ENCODE results near the gene GARIN5B. TPM values are rescaled to one million over a fixed set of nuclear protein-coding genes. Genes with fewer than 3 reads are reported as not detected.

Gene GARIN5B
- total and polyA plus RNA-seq, 2 of the 8 experiments (the other 6 are each of a cell fraction or from before 2014, with no cell fraction given): 0.03 TPM; not detected in 1

DNA sequence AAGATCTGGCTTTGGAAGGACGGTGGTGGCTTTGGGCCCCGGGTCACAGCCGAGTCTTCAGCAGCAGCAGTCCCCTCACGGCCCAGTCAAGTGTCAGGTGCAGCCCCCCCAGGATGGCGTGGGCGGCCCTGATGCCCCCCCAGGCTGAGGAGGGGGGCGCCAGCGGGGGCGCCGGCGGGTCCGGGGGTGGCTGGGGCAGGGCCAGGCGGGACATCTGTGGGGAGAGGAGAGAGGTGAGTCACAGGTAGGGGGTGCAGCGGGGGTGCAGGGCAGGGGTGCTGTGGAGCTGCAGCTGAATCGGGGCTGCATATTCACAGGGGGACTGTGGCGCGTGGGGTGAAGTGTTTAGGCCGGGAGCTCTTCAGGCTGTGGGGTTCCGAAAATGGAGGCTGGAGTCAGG is 2.9 kb upstream of the GARIN5B start:
- FAIRE-seq: no peak

More for the DNA sequence above, 2.9 kb upstream of the GARIN5B start:
- no peak overlapping the region for H2AK5ac ChIP-seq (ENCODE audit: low read depth, low read length)
- H3K79me2 ChIP-seq (ENCODE audit: control insufficient read depth in 1 of 2, insufficient read depth in 2 of 2, low read length in 2 of 2): no peaks in the 10 kb centered on the region
- TF ChIP-seq ASH2L (IDR thresholded peaks at IDR 0.05; ENCODE audit: low read length): no peak
- no peak for TF ChIP-seq SAP30 (IDR thresholded peaks at IDR 0.05; ENCODE audit: insufficient read depth, insufficient replicate concordance, low read length)
- TF ChIP-seq EP300 (IDR thresholded peaks at IDR 0.05; ENCODE audit: borderline replicate concordance in 1 of 2, low read depth in 2 of 2, low read length in 2 of 2): no peak
- no peak for TF ChIP-seq FOSL1 (IDR thresholded peaks at IDR 0.05; ENCODE audit: insufficient read depth, low read depth, low read length)
- no peak for TF ChIP-seq EGR1 (IDR thresholded peaks at IDR 0.05; ENCODE audit: borderline replicate concordance, low read depth, low read length)
- no peak for TF ChIP-seq HDAC6 (IDR thresholded peaks at IDR 0.05; ENCODE audit: low read depth, low read length)
- TF ChIP-seq KDM1A (IDR thresholded peaks at IDR 0.05; ENCODE audit: borderline replicate concordance, low read length): no peak
- TF ChIP-seq MAFK (IDR thresholded peaks at IDR 0.05; ENCODE audit: low read depth, low read length): no peak
- TF ChIP-seq SP2 (IDR thresholded peaks at IDR 0.05; ENCODE audit: low read length): no peak
- no peak for TF ChIP-seq SRF (IDR thresholded peaks at IDR 0.05; ENCODE audit: low read depth, low read length)
- TF ChIP-seq NRF1 (IDR thresholded peaks at IDR 0.05; ENCODE audit: low read depth, low read length): no peak
- no peak for TF ChIP-seq PHF8 (conservative IDR thresholded peaks at IDR 0.05; ENCODE audit: low read depth, low read length)
- no peak for DNase-seq (ENCODE audit: low read depth in 1 of 2, low spot score in 2 of 2)
- no peak overlapping the region for H2BK5ac ChIP-seq (ENCODE audit: low read depth, low read length)
- peaks cover 0 to 23% (median 17%) of the 10 kb centered on the region in 4 experiments; a peak in 6 of 7 replicates for H3K4me1 ChIP-seq (replicated peaks in 1 of 4; ENCODE audit: control insufficient read depth in 3 of 4, insufficient read depth in 4 of 4, low read length in 3 of 4)
- peaks cover 9% of the 10 kb centered on the region; the same call in 1 of the 2 replicates for H3K23me2 ChIP-seq (ENCODE audit: low read depth, low read length)
- no peak overlapping the region for H3K4me3 ChIP-seq (ENCODE audit: extremely low read depth in 1 of 4, insufficient read depth in 2 of 4, low read depth in 3 of 4, low read length in 4 of 4)
- H3K14ac ChIP-seq (ENCODE audit: insufficient read length): no peak overlapping the region
- H3K27me3 ChIP-seq (replicated peaks in 1 of 4; ENCODE audit: control insufficient read depth in 3 of 4, extremely low read depth in 1 of 4, insufficient read depth in 3 of 4, low read length in 3 of 4): peaks cover 4 to 28% (median 25%) of the 10 kb centered on the region in 4 experiments
- CTCF ChIA-PET (ENCODE audit: partially characterized antibody): interaction anchor here (0.5 to 1.6 kb wide), 7 partner anchors 10 to 187 kb away, joined by 3 to 9 read pairs (median 4); no protein-coding TSS in a partner anchor
- no peak overlapping the region for H3K23ac ChIP-seq (ENCODE audit: insufficient read length)
- H4K91ac ChIP-seq (replicated peaks; ENCODE audit: insufficient read length, low read length): no peak overlapping the region
- no peak overlapping the region for H2BK120ac ChIP-seq (replicated peaks; ENCODE audit: low read depth, low read length)
- H3K9me3 ChIP-seq (ENCODE audit: insufficient read depth in 2 of 2, low read depth in 1 of 2, low read length in 1 of 2): no peaks in the 10 kb centered on the region
- no peak overlapping the region for H2AFZ ChIP-seq (ENCODE audit: low read length)
- H3K27ac ChIP-seq (ENCODE audit: low read depth, low read length): no peak overlapping the region
- no peaks in the 10 kb centered on the region for H4K20me1 ChIP-seq (replicated peaks in 1 of 2; ENCODE audit: control insufficient read depth in 1 of 2, insufficient read depth in 2 of 2, low read length in 2 of 2)
- peak overlapping the region; percentile 41 for H4K8ac ChIP-seq (ENCODE audit: extremely low read depth, insufficient read depth, low read length)
- no peaks in the 10 kb centered on the region for H3K36me3 ChIP-seq (ENCODE audit: control insufficient read depth in 2 of 4, insufficient read depth in 4 of 4, low read length in 3 of 4)
- no peak overlapping the region for H3K4me2 ChIP-seq (ENCODE audit: insufficient read depth in 1 of 2, low read depth in 2 of 2, low read length in 2 of 2)
- H3K4ac ChIP-seq (replicated peaks; ENCODE audit: insufficient read length, low read depth, low read length): no peak overlapping the region
- no peak overlapping the region for H3K56ac ChIP-seq (replicated peaks; ENCODE audit: insufficient read length, low read depth, low read length)
- no peak overlapping the region for H4K5ac ChIP-seq (ENCODE audit: insufficient read length, low read depth, low read length)
- H3K79me1 ChIP-seq (ENCODE audit: low read depth, low read length): no peaks in the 10 kb centered on the region
- no peak overlapping the region for H2BK12ac ChIP-seq (ENCODE audit: low read depth, low read length)
- no peak overlapping the region for H3K9ac ChIP-seq (replicated peaks in 1 of 4; ENCODE audit: extremely low read depth in 1 of 4, low read depth in 3 of 4, low read length in 3 of 4)
- no peak overlapping the region for H3K18ac ChIP-seq (ENCODE audit: extremely low read depth, low read length)
- no peak overlapping the region for H2BK20ac ChIP-seq (ENCODE audit: low read length)
- POLR2A ChIA-PET (ENCODE audit: partially characterized antibody): interaction anchor here (0.6 to 1.6 kb wide), 9 partner anchors 9 to 86 kb away, joined by 3 to 9 read pairs (median 3); partner anchors contain the start of genes HSPBP1, TMEM190, TMEM238 and UBE2S
- H2BK15ac ChIP-seq (ENCODE audit: low read length): no peak overlapping the region
- WGBS, 2 experiments (ENCODE audit: extremely low coverage in 1 of 2, insufficient coverage in 1 of 2, insufficient read length in 1 of 2, insufficient replicate concordance in 2 of 2, low coverage in 1 of 2, low lambda C conversion rate in 2 of 2, missing lambda C conversion rate in 1 of 2): 86% methylated on average over 12 of the region's 19 CpGs; no CpG with 5 or more reads in 1 of the 2 experiments

All from H1 (cell line).